GM21576 (cell line): ENCODE data around the gene PYGM.

Experiments used
- ATAC-seq: cut with Tn5 transposase; IDR thresholded peaks from one replicate; pipeline ENCODE4 v1.9.1; 2021; ENCODE audit warnings: mild to moderate bottlenecking, moderate library complexity; ENCODE audit not compliant: unreplicated experiment

Gene PYGM

DNA sequence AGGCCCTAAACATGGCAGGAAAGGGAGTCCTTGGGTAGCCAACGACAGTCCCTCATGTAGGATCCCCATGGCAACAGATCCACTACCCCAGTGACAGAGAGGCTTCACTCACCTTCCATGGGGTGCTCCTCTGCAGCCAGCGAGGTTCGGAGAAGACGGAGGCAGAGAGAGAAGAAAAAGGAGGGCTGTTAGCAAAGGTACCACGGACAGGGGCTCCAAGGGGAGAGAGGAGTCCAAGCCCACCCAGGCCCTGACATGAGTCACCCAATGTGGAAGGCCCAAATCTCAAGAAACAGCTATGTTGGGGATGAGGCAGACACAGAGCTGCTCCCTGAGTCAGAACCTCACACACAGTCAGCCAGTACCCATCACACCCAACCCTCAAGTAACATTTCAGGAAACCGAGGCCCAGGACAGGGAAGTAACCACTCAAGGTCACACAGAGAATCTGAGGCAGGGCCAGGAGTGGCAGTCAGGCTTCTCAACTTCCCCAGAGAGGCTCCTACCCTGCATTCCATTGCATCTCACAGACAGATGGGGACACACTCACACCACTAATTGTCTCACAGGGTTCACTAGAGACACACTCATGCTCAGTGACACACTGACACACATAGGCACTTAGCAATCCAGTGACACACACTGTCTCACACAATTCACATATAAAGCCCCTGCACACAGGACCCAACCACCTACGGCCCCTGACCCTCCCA is 62.0 kb downstream of the PYGM start:
- no peak for ATAC-seq
